ENCODE results near the gene MPND.

Gene MPND

GRCh38 chr19:4365341-4365740 is 22.0 kb downstream of the MPND start:
- H2AFZ ChIP-seq (ENCODE audit: low read depth): no peak overlapping the region
- H3K9ac ChIP-seq: no peak overlapping the region
- TF ChIP-seq CTCF (conservative IDR thresholded peaks at IDR 0.05; ENCODE audit: low read depth, low read length): no peak
- H3K4me3 ChIP-seq (IDR thresholded peaks at IDR 0.05; ENCODE audit: insufficient read depth, low read depth, low read length): no peak overlapping the region
- no peaks in the 10 kb centered on the region for H4K20me1 ChIP-seq (ENCODE audit: insufficient read depth)
- H3K4me1 ChIP-seq (ENCODE audit: low read depth, poor library complexity, severe bottlenecking): peaks cover 26% of the 10 kb centered on the region
- H3K36me3 ChIP-seq (ENCODE audit: insufficient read depth): no peaks in the 10 kb centered on the region
- H3K27ac ChIP-seq: no peak overlapping the region
- 0 out of 2 replicates have a peak, but pooled peaks cover 3% of the 10 kb centered on the region for H3K79me2 ChIP-seq (ENCODE audit: insufficient read depth, low read depth)
- no peaks in the 10 kb centered on the region for H3K27me3 ChIP-seq (ENCODE audit: insufficient read depth, low read depth)
- no peak overlapping the region for H3K4me2 ChIP-seq

- no peaks in the 10 kb centered on the region for H3K27me3 ChIP-seq (ENCODE audit: insufficient read depth, low read depth)
- H3K4me1 ChIP-seq (ENCODE audit: low read depth, poor library complexity, severe bottlenecking): peaks cover 33% of the 10 kb centered on the region
- H3K4me3 ChIP-seq (IDR thresholded peaks at IDR 0.05; ENCODE audit: insufficient read depth, low read depth, low read length): no peak overlapping the region
- no peak overlapping the region for H3K27ac ChIP-seq
- no peaks in the 10 kb centered on the region for H4K20me1 ChIP-seq (ENCODE audit: insufficient read depth)
- no peak for TF ChIP-seq CTCF (conservative IDR thresholded peaks at IDR 0.05; ENCODE audit: low read depth, low read length)
- no peak overlapping the region for H3K4me2 ChIP-seq
- H3K9ac ChIP-seq: no peak overlapping the region
- H2AFZ ChIP-seq (ENCODE audit: low read depth): no peak overlapping the region
- 0 out of 2 replicates have a peak, but pooled peaks cover 8% of the 10 kb centered on the region for H3K79me2 ChIP-seq (ENCODE audit: insufficient read depth, low read depth)
- no peaks in the 10 kb centered on the region for H3K36me3 ChIP-seq (ENCODE audit: insufficient read depth)
Measured at GRCh38 chr19:4365791-4366665, 22.7 kb downstream of the MPND start.

- no peak overlapping the region for H3K9ac ChIP-seq
- TF ChIP-seq CTCF (conservative IDR thresholded peaks at IDR 0.05; ENCODE audit: low read depth, low read length): no peak
- H3K36me3 ChIP-seq (ENCODE audit: insufficient read depth): no peaks in the 10 kb centered on the region
- no peak overlapping the region for H3K4me3 ChIP-seq (IDR thresholded peaks at IDR 0.05; ENCODE audit: insufficient read depth, low read depth, low read length)
- H3K27me3 ChIP-seq (ENCODE audit: insufficient read depth, low read depth): no peaks in the 10 kb centered on the region
- H4K20me1 ChIP-seq (ENCODE audit: insufficient read depth): no peaks in the 10 kb centered on the region
- peaks cover 40% of the 10 kb centered on the region for H3K4me1 ChIP-seq (ENCODE audit: low read depth, poor library complexity, severe bottlenecking)
- H3K27ac ChIP-seq: no peak overlapping the region
- H3K79me2 ChIP-seq (ENCODE audit: insufficient read depth, low read depth): 0 out of 2 replicates have a peak, but pooled peaks cover 8% of the 10 kb centered on the region
- H2AFZ ChIP-seq (ENCODE audit: low read depth): no peak overlapping the region
- no peak overlapping the region for H3K4me2 ChIP-seq
Measured at GRCh38 chr19:4366666-4367335, 23.4 kb downstream of the MPND start.

GRCh38 chr19:4367336-4367723 is 24.0 kb downstream of the MPND start:
- Histone ChIP-seq H3K27me3 (ENCODE audit: insufficient read depth, low read depth) (no peaks in the 10 kb centered on the region), H3K4me1 (ENCODE audit: low read depth, poor library complexity, severe bottlenecking) (peaks cover 46% of the 10 kb centered on the region), H4K20me1 (ENCODE audit: insufficient read depth) (no peaks in the 10 kb centered on the region), H3K4me3 (IDR thresholded peaks at IDR 0.05; ENCODE audit: insufficient read depth, low read depth, low read length) (no peak overlapping the region), H2AFZ (ENCODE audit: low read depth) (no peak overlapping the region), H3K36me3 (ENCODE audit: insufficient read depth) (no peaks in the 10 kb centered on the region), H3K9ac (no peak overlapping the region), H3K79me2 (ENCODE audit: insufficient read depth, low read depth) (peaks cover 8% of the 10 kb centered on the region; the same call in 1 of the 2 replicates), H3K4me2 (no peak overlapping the region), H3K27ac (no peak overlapping the region)
- no peak for TF ChIP-seq CTCF (conservative IDR thresholded peaks at IDR 0.05; ENCODE audit: low read depth, low read length)

Measured in KMS-11 (cell line).